Measurements from ENCODE around the gene KRT71.

KRT71 gene

GRCh38 chr12:52564582-52564981 lies 11.6 kb upstream of the KRT71 start:
- TF ChIP-seq CTCF (IDR thresholded peaks at IDR 0.05; ENCODE audit: low read depth, low read length, missing control alignments), result no peak
- H3K27me3 ChIP-seq (replicated peaks), result peaks cover 9% of the 10 kb centered on the region
- no peak for DNase-seq
- H3K4me3 ChIP-seq (ENCODE audit: low read depth, low read length), result no peak overlapping the region
- H3K36me3 ChIP-seq (replicated peaks), result no peaks in the 10 kb centered on the region
- in situ Hi-C loops (cut with HindIII; ENCODE audit: low pct_ligation_motif_present, low sequenced_read_pairs), result no loop called here
- no peak overlapping the region for H3K27ac ChIP-seq

GRCh38 chr12:52561880-52562449 lies 9.0 kb upstream of the KRT71 start:
- DNase-seq, result peak; percentile 2
- H3K36me3 ChIP-seq (replicated peaks), result no peaks in the 10 kb centered on the region
- H3K27me3 ChIP-seq (replicated peaks), result peaks cover 8% of the 10 kb centered on the region
- in situ Hi-C loops (cut with HindIII; ENCODE audit: low pct_ligation_motif_present, low sequenced_read_pairs), result no loop called here
- H3K4me3 ChIP-seq (ENCODE audit: low read depth, low read length), result no peak overlapping the region
- TF ChIP-seq CTCF (IDR thresholded peaks at IDR 0.05; ENCODE audit: low read depth, low read length, missing control alignments), result peak; percentile 68
- H3K27ac ChIP-seq, result no peak overlapping the region

- H3K27me3 ChIP-seq (replicated peaks), result peaks cover 4% of the 10 kb centered on the region
- DNase-seq, result no peak
- in situ Hi-C loops (cut with HindIII; ENCODE audit: low pct_ligation_motif_present, low sequenced_read_pairs), result no loop called here
These were observed 7.0 kb upstream of the KRT71 start for GRCh38 chr12:52559979-52560378.

GRCh38 chr12:52558781-52559445 lies 6.0 kb upstream of the KRT71 start:
- H3K27me3 ChIP-seq (replicated peaks), result peaks cover 2% of the 10 kb centered on the region
- no peaks in the 10 kb centered on the region for H3K36me3 ChIP-seq (replicated peaks)
- no peak overlapping the region for H3K27ac ChIP-seq
- DNase-seq, result no peak
- no peak for TF ChIP-seq CTCF (IDR thresholded peaks at IDR 0.05; ENCODE audit: low read depth, low read length, missing control alignments)
- in situ Hi-C loops (cut with HindIII; ENCODE audit: low pct_ligation_motif_present, low sequenced_read_pairs), result no loop called here
- H3K4me3 ChIP-seq (ENCODE audit: low read depth, low read length), result no peak overlapping the region

More at GRCh38 chr12:52559979-52560378, 7.0 kb upstream of the KRT71 start:
- Histone ChIP-seq H3K36me3 (replicated peaks) (no peaks in the 10 kb centered on the region), H3K27ac (no peak overlapping the region), H3K4me3 (ENCODE audit: low read depth, low read length) (no peak overlapping the region)
- no peak for TF ChIP-seq CTCF (IDR thresholded peaks at IDR 0.05; ENCODE audit: low read depth, low read length, missing control alignments)

GRCh38 chr12:52557476-52557875 lies 4.5 kb upstream of the KRT71 start:
- Histone ChIP-seq H3K27ac (no peak overlapping the region), H3K36me3 (replicated peaks) (no peaks in the 10 kb centered on the region), H3K4me3 (ENCODE audit: low read depth, low read length) (no peak overlapping the region), H3K27me3 (replicated peaks) (no peaks in the 10 kb centered on the region)
- in situ Hi-C loops (cut with HindIII; ENCODE audit: low pct_ligation_motif_present, low sequenced_read_pairs), result no loop called here
- DNase-seq, result no peak
- TF ChIP-seq CTCF (IDR thresholded peaks at IDR 0.05; ENCODE audit: low read depth, low read length, missing control alignments), result no peak

- in situ Hi-C loops (cut with HindIII; ENCODE audit: low pct_ligation_motif_present, low sequenced_read_pairs), result no loop called here
- Histone ChIP-seq H3K27ac (no peak overlapping the region), H3K36me3 (replicated peaks) (no peaks in the 10 kb centered on the region), H3K4me3 (ENCODE audit: low read depth, low read length) (no peak overlapping the region), H3K27me3 (replicated peaks) (peaks cover 8% of the 10 kb centered on the region)
- TF ChIP-seq CTCF (IDR thresholded peaks at IDR 0.05; ENCODE audit: low read depth, low read length, missing control alignments), result no peak
- no peak for DNase-seq
These were observed 2.6 kb upstream of the KRT71 start for GRCh38 chr12:52555577-52555976.
